ENCODE measurements around the gene COBL. TPM values are rescaled to one million over a fixed set of nuclear protein-coding genes. Genes with fewer than 3 reads are reported as not detected.

The COBL gene
- total and polyA plus RNA-seq, 2 of the 8 experiments (the other 6 are each of a cell fraction or from before 2014, with no cell fraction given): 13.8 to 40.4 TPM

DNA sequence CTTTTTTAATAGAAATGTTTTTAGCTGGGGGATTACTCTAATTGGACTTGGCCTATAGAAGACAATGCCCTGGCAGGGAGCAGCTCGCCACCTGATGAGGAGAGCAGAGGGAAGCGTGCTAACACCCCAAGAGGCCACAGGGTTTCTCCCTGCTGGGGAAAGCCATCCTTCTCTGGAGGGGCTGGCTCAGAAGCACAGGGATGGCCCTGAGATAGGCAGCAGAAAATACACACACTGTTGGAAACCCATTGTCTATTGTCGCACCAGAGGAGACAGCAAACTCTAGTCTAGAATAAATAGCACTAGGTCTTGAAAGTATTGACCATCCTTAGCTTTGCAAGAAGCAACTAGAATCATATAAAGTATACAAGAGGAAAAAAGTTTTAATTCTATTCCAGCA is 5.4 kb downstream of the COBL start:
- Histone ChIP-seq H3K79me1 (ENCODE audit: low read depth, low read length) (peaks cover 3% of the 10 kb centered on the region; the same call in 1 of the 2 replicates), H3K27ac (ENCODE audit: low read depth, low read length) (no peak overlapping the region), H2BK120ac (replicated peaks; ENCODE audit: low read depth, low read length) (no peak overlapping the region), H4K91ac (replicated peaks; ENCODE audit: insufficient read length, low read length) (no peak overlapping the region), H3K56ac (replicated peaks; ENCODE audit: insufficient read length, low read depth, low read length) (no peak overlapping the region), H3K18ac (ENCODE audit: extremely low read depth, low read length) (no peak overlapping the region), H2BK20ac (ENCODE audit: low read length) (no peak overlapping the region), H3K9me3 (ENCODE audit: insufficient read depth in 2 of 2, low read depth in 1 of 2, low read length in 1 of 2) (no peaks in the 10 kb centered on the region), H3K4me2 (ENCODE audit: insufficient read depth in 1 of 2, low read depth in 2 of 2, low read length in 2 of 2) (no peak overlapping the region), H3K4ac (replicated peaks; ENCODE audit: insufficient read length, low read depth, low read length) (no peak overlapping the region), H2BK5ac (ENCODE audit: low read depth, low read length) (no peak overlapping the region), H4K20me1 (replicated peaks in 1 of 2; ENCODE audit: control insufficient read depth in 1 of 2, insufficient read depth in 2 of 2, low read length in 2 of 2) (peaks cover 0 to 13% of the 10 kb centered on the region in 2 experiments), H3K79me2 (ENCODE audit: control insufficient read depth in 1 of 2, insufficient read depth in 2 of 2, low read length in 2 of 2) (peaks cover 3 to 83% of the 10 kb centered on the region in 2 experiments; a peak in 3 of 4 replicates), H3K36me3 (ENCODE audit: control insufficient read depth in 2 of 4, insufficient read depth in 4 of 4, low read length in 3 of 4) (no peaks in the 10 kb centered on the region), H2BK15ac (ENCODE audit: low read length) (no peak overlapping the region), H3K4me3 (ENCODE audit: extremely low read depth in 1 of 4, insufficient read depth in 2 of 4, low read depth in 3 of 4, low read length in 4 of 4) (no peak overlapping the region), H3K9ac (replicated peaks in 1 of 4; ENCODE audit: extremely low read depth in 1 of 4, low read depth in 3 of 4, low read length in 3 of 4) (no peak overlapping the region), H3K27me3 (replicated peaks in 1 of 4; ENCODE audit: control insufficient read depth in 3 of 4, extremely low read depth in 1 of 4, insufficient read depth in 3 of 4, low read length in 3 of 4) (no peaks in the 10 kb centered on the region; a peak in 3 of 7 replicates), H3K4me1 (replicated peaks in 1 of 4; ENCODE audit: control insufficient read depth in 3 of 4, insufficient read depth in 4 of 4, low read length in 3 of 4) (peaks cover 4 to 15% (median 10%) of the 10 kb centered on the region in 4 experiments; a peak in 6 of 7 replicates), H2AFZ (ENCODE audit: low read length) (no peak overlapping the region), H3K23me2 (ENCODE audit: low read depth, low read length) (peaks cover 4% of the 10 kb centered on the region; the same call in 1 of the 2 replicates), H4K8ac (ENCODE audit: extremely low read depth, insufficient read depth, low read length) (no peak overlapping the region), H2BK12ac (ENCODE audit: low read depth, low read length) (no peak overlapping the region), H4K5ac (ENCODE audit: insufficient read length, low read depth, low read length) (no peak overlapping the region), H3K14ac (ENCODE audit: insufficient read length) (no peak overlapping the region), H3K23ac (ENCODE audit: insufficient read length) (no peak overlapping the region), H2AK5ac (ENCODE audit: low read depth, low read length) (no peak overlapping the region)
- ChIA-PET CTCF (ENCODE audit: partially characterized antibody) (interaction anchor here (0.8 to 10.2 kb wide), 6 partner anchors 19 to 149 kb away, joined by 3 to 92 read pairs (median 4); no protein-coding TSS in a partner anchor), POLR2A (ENCODE audit: partially characterized antibody) (interaction anchor here (0.5 to 9.2 kb wide), 5 partner anchors 15 to 959 kb away, joined by 3 to 117 read pairs (median 3); no protein-coding TSS in a partner anchor)
- 48% methylated on average over 3 of the region's 3 CpGs; no CpG with 5 or more reads in 1 of the 2 experiments for WGBS, 2 experiments (ENCODE audit: extremely low coverage in 1 of 2, insufficient coverage in 1 of 2, insufficient read length in 1 of 2, insufficient replicate concordance in 2 of 2, low coverage in 1 of 2, low lambda C conversion rate in 2 of 2, missing lambda C conversion rate in 1 of 2)
- DNase-seq (ENCODE audit: low read depth in 1 of 2, low spot score in 2 of 2) (no peak), FAIRE-seq (no peak)
- TF ChIP-seq ATF3 (IDR thresholded peaks at IDR 0.05; ENCODE audit: insufficient read depth, low read depth, low read length): no peak
- TF ChIP-seq CEBPB (IDR thresholded peaks at IDR 0.05; ENCODE audit: low read depth, low read length): no peak
- TF ChIP-seq SP4 (IDR thresholded peaks at IDR 0.05; ENCODE audit: low read length): no peak
- no peak for TF ChIP-seq HDAC6 (IDR thresholded peaks at IDR 0.05; ENCODE audit: low read depth, low read length)
- TF ChIP-seq YY1 (IDR thresholded peaks at IDR 0.05; ENCODE audit: low read depth, low read length): no peak
- TF ChIP-seq TAF1 (IDR thresholded peaks at IDR 0.05; ENCODE audit: low read depth, low read length): no peak
- TF ChIP-seq HDAC2 (IDR thresholded peaks at IDR 0.05; ENCODE audit: borderline replicate concordance in 1 of 2, low read depth in 2 of 2, low read length in 2 of 2): no peak
- TF ChIP-seq CTBP2 (IDR thresholded peaks at IDR 0.05; ENCODE audit: borderline replicate concordance, insufficient read depth, insufficient read length, low read length): no peak
- TF ChIP-seq CREB1 (IDR thresholded peaks at IDR 0.05): no peak
- TF ChIP-seq CHD2 (IDR thresholded peaks at IDR 0.05; ENCODE audit: low read length): no peak
- no peak for TF ChIP-seq BACH1 (IDR thresholded peaks at IDR 0.05; ENCODE audit: low read length)
- TF ChIP-seq CBX5 (IDR thresholded peaks at IDR 0.05; ENCODE audit: low read depth, low read length): no peak
- no peak for TF ChIP-seq MAFK (IDR thresholded peaks at IDR 0.05; ENCODE audit: low read depth, low read length)
- no peak for TF ChIP-seq SAP30 (IDR thresholded peaks at IDR 0.05; ENCODE audit: insufficient read depth, insufficient replicate concordance, low read length)
